NAMALWA (cell line): ENCODE data around the gene SGCA.
A peak's percentile ranks its signal among the peaks of the same experiment; 100 is the strongest.

Experiments
- DNase-seq: peaks from one replicate; pipeline ENCODE4 v3.0.0-alpha.2; 2015; ENCODE audit warnings: low spot score

SGCA gene

DNA sequence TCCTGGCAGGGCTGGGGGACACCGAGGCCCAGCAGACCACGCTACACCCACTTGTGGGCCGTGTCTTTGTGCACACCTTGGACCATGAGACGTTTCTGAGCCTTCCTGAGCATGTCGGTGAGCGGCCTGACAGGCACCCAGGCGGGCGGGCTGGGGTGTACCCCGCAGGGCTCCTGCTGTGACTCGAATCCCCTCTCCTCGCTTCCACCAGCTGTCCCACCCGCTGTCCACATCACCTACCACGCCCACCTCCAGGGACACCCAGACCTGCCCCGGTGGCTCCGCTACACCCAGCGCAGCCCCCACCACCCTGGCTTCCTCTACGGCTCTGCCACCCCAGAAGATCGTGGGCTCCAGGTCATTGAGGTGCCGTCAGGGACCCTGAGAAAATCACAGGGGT is 1.6 kb downstream of the SGCA start:
- no peak for DNase-seq

DNA sequence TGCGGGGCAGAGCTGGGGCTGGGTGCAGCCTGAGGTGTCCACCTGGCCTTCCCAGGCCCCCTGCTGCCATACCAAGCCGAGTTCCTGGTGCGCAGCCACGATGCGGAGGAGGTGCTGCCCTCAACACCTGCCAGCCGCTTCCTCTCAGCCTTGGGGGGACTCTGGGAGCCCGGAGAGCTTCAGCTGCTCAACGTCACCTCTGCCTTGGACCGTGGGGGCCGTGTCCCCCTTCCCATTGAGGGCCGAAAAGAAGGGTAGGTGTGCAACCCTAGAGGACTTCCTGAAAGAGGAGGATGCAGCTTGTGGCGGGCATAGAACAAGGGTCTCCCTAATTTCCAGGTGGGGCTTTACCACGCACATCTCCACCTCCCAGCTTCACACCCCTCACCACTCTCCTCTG is 2.5 kb downstream of the SGCA start:
- DNase-seq, result no peak

DNA sequence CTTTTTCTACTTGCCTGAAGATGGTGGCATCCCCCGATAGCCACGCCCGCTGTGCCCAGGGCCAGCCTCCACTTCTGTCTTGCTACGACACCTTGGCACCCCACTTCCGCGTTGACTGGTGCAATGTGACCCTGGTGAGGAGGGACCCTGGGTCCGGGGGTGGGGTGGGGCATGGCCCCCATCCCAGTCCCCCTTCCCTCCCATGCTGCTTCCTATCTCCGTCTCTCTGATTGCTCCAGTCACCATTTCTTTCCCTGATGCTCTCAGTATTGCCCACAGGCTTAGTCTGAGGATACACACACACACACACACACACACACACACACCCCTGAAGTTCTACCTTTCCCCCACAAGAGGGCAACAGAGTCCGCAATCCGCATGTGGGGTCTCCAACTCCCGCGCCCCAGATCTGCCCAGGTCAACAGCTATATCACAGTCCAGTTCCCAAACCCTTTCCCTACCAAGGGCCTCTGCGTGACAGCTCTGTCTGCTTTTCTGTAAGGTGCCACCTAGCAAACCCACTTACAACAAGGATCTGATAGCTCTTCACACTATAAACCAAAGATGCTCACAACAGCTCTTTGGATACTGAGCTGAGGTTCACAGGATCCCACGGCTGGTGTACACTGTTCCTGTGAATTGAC is 3.4 kb downstream of the SGCA start:
- peak; percentile 82 for DNase-seq

DNA sequence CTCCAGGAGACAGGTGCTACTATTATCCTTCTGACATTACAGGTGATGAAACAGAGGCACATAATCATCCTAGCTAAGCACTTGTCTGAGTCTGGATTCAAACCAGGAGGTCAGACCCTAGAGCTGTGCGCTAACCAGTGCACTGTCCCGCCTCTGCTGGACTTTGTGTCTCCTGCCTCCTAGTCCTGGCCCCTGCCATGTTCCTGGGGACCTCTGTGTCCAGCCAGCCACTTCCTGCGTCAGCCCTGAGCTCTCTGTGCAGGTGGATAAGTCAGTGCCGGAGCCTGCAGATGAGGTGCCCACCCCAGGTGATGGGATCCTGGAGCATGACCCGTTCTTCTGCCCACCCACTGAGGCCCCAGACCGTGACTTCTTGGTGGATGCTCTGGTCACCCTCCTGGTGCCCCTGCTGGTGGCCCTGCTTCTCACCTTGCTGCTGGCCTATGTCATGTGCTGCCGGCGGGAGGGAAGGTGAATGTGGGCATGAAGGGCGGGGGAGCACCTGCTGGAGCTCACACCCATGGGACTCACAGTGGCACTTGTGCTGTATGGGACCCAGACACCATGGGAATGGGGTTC is 4.2 kb downstream of the SGCA start:
- no peak for DNase-seq

DNA sequence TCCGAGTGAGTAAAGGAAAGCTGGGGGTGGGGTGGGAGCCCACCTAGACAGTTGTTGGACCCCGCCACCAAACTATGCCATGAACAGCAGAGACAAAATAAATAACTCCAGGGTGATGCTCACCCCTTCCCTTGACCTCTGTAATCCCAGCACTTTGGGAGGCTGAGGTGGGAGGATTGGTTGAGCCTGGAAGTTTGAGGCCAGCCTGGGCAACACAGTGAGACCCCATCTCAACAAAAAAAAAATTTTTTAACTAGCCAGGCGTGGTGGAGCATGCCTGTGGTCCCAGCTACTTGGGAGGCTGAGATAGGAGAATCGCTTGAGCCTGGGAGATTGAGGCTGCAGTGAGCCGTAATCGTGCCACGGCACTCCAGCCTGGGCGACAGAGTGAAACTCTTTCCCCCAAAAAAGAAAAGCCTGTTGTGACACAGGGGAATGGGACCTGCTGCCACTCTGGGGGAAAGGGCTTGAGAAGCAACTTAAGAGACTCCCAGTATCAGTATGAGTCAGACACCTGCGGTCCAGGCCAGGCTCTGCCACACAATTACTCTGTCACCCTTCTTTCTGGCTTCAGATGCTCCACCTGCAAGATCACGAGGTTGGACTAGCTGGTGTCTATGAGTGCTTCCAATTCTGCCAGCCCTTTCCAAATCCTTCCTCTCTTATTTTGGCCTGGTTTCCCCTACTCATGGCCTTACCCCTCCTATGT is 5.0 kb downstream of the SGCA start:
- DNase-seq, result peak; percentile 46

DNA sequence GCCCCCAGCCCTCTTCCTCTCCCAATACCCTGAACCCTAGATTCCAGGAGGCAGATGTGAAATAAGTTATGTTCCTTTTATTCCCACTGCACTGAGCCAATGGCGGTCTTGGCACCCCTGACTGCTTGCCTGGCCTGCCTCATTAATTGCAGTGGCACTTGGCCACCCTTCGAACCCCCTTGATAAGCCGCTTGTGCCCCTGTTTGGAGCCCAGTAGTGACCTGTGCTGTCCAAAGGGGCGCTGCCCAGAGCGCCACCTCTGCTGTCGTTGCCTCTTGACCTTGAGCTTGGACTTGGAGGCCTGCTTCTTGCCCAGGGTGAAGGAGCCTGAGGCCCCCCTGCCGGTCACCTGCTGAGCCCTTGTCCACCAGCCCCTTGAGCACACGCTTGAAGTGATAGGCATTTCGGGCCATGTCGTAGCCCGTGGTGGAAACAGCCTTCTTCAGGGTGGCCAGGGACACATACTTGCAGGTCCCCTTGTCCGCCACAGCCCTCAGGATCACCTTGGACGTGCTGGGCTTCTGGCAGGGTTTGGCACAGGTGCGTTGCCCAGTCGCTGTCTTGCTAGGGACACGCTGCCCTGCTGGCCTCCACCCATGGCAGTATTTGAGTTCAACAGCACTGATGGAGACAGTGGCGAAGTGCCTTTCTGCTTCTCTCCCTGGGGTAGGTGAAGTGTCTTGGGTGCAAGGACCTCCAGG is 5.7 kb downstream of the SGCA start:
- DNase-seq, result no peak

DNA sequence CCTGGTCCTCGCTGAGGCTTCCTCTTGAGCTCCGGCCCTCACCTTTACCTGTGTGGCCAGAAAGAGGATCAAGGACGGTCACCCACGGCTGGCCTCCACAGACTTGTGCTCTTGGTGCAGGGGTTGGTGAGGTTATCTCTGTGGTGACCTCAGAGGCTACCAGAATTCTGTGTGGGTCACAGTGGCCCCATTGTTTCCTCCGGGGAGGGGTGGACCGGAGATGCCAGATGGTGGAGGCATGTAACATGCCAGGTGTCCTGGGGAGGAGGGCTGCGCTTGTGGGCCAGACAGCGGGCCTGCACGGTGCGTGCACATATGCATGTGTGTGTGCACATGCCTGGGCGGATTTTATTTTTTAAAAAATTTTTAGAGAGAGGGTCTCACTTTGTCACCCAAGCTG is 6.3 kb downstream of the SGCA start:
- DNase-seq, result no peak

DNA sequence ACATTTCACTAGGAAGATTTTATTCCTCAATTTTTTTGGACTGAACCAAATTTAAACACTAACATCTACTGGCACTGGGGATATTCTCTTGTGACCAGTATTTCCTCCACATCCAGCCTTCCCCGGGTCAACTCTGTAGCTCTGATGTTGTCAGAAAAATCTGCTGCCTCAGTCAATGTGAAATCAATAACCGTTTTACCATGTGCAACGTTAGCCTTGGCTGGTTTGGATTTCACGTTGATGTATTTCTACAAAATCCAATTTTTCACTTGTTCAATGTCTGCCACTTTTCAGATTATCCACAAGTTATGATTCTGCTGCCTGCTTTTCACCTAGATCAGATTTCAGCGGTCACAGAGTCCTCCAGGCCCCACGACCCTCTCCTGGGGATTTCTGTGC is 7.1 kb downstream of the SGCA start:
- no peak for DNase-seq

DNA sequence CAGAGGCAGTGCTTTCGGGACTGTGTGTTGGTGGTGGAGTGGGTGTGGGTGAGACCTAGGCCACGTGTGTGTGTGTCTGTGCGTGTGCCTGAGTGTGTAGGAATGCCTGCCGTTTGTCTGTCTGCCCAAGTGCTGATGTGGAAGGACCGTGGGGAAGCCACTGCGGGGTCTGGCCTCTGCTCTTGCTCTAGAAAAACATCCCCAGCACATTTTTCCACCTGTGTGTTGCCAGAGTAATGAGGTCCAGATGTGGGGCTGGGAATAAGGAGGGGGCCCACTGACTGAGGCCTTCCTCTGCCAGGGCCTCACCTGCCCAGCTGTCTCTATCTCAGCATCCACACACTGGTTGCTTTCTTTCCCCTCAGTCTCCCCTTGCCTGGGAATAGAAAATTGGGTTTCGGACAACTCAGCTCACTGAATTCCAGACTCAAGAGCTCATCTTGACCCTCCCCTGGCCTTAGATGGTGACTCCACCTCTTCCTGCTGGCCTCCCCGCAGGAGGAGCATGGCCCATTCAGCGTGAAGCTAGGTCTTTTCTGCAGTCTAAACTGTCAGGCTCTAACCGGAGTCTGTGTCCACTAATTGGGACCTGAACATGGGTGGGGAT is 7.6 kb downstream of the SGCA start:
- no peak for DNase-seq

DNA sequence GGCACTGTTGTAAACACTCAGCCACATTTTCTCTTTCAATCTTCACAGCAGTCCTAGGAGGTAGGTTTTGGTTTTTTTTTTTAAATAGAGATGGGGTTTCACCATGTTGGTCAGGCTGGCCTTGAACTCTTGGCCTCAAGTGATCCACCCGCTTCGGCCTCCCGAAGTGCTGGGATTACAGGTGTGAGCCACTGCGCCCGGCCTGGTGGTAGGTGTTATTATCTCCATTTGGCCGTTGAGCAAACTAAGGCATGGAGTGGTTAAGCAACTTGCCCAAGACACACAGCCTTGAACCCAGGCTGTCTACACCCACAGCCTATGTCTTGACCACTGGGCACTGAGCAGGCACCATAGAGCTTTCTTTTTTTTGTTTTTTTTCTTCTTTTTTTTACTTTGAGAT is 8.6 kb downstream of the SGCA start:
- no peak for DNase-seq

DNA sequence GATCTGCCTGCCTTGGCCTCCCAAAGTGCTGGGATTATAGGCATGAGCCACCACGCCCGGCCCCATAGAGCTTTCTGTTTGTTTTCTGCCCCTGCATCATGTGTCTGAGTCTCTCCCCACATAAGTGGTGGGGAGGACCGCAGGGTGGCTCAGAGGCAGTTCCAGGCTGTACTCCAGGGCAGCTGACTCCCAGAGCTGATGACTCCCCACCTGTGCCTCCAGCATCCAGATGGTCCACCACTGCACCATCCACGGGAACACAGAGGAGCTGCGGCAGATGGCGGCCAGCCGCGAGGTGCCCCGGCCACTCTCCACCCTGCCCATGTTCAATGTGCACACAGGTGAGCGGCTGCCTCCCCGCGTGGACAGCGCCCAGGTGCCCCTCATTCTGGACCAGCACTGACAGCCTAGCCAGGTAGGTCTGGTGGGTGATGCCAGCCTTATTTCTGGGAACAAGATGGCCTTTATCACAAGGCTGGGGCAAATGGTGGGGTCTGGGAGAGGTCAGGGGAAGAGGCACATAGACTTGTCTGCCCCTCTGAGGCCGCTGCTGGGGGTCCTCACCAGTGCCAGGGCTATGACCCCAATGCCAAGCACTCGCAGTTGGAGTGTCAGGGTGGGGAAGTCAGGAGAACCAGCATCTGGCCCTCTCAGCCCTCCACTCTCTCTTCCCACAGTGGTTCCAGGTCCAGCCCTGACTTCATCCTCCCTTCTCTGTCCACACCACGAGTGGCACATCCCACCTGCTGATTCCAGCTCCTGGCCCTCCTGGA is 9.4 kb downstream of the SGCA start:
- no peak for DNase-seq

DNA sequence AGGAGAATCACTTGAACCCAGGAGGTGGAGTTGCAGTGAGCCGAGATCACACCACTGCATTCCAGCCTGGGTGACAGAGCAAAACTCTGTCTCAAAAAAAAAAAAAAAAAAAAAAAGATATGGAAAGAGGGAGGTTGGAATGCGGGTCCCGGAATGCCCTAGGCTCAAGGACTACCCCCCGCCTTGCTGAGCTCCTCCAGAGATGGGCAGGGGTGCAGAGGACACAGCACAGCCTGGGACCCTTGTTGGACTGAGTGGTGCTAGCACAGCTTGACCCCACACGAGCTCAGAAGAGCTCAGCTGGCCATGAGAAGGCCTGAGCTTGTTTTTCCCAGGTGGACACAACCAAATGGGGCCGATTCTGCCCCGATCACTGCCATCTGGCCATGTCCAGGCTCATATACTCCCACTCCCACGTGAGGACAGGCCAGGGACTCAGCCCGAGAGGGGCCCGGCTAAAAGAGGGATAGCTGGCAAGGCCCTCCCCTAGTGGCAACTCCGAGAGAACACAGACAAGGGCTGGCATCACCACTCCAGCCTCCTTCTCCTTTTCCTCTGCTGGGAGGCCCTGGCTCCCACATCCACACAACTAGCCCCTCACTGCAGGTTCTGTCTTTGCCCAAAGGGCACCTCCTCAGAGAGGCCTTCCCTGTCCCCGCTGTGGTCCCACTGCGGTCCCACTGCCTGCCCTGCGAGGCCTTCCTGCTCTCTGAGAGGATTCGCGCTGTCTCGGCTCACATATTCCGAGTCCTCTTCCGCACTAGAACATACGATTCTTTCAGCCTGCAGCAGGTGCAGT is 11.0 kb downstream of the SGCA start:
- no peak for DNase-seq

DNA sequence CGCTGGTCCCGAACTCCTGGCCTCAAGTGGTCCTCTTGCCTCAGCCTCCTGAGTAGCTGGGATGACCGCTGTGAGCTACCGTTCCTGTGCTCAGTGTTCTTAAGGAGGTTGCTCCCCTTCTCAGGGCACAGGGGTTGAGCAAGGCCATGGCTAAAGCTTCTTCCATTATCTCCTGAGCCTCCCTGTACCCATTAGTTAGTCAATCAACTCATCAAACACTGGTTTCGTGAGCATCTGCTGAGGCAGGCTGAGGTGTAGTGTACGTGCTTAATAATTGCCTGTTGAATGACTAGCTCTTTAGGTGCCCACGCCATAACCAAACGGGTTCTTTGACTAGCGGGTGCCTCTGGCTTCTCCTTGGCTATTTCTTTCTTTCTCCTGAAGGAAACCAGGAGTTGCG is 11.7 kb downstream of the SGCA start:
- no peak for DNase-seq

DNA sequence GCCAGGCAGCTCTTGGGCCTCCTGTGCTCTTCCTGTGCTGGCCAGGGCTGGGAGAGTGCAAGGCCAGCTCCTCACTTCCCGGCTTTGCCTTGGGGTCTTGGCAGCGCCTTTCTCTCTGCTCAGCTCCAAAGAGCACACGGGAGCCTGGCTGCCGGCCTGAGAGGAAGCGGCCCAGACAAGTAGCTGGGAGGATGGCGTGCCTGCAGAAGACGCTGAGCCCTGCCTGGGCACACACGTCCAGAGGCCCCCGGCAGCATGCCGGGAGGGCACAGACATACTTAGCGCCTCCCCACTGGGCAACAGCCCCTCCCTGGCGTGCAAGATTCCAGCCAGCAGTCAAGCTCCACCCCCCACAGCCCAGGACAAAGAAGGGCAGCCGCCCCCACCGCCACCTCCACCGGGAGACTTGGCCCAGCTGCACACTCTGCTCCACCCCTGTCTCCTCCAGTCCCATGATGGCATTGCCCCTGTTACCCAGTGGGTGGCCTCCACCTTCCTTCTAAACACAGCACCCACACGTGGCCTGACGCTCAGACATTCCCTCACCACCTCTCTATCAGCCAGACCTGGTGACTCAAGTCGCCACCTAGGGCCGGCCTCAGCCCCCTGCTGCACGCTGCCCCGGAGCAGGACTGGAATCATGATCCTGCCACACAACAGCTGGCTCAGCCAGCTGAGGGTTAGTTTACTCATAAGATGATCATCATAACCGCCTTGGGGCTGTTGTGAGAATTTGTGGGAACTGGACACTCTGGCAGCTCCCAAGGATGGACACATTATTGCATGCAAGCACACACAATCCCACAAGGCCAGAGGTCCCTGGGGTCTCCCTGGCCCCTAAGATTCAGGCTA is 12.4 kb downstream of the SGCA start:
- peak; percentile 77 for DNase-seq

DNA sequence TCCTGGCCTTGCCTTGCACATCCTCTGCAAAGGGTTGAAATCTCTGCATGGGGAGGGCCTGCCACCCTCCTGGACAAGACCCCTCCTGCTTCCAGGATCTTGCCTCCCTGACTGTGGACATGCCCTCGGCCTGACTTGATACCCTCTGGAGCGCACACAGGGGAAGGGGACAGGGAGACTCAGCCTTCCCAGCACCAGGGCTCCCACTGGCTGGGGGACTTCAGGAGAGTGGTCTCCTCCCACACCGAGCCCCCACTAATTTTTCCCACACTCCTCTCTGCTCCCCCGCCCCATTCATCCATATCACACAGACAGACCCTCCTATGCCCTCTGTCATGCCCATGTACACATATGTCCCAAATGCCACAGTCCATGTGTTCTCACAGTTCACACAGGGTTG is 14.3 kb downstream of the SGCA start:
- DNase-seq, result no peak

DNA sequence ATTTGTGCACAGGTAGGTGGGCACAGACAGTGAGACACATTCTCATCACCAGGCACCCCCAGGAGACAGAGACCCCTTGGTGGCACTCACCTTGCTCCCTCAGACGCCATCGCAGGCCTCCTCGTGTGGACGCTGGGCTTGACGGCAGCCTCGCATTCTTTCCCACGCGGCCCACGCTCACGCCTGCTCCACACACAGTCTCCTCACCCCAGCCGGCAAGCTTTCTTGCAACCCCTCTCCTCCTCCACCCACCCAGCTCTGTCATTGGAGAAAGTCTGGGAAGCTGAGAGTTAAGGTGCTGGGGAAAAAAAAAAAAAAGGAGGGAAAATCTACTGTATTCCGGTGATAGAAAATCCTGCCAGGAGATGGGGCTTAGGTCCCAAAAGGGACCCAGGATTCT is 14.8 kb downstream of the SGCA start:
- DNase-seq, result no peak

DNA sequence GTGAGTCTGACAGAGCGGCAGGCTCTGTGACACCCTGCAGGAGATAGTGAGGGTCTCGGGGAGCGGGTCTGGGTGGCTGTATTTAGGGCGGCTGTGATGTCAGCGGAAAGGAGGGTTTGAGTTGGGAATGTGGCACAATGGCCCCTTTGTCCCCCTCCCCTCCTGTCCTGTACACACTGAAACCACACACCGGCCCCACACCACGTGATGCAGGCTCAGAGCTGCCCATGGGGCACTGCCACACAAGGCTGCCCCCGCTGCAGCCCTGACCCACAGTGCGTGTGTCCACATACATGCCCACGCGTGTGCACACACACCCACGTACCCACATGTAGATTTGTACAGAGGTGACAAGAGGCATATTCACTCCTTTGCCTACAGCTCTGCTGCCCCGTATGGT is 15.3 kb downstream of the SGCA start:
- no peak for DNase-seq

DNA sequence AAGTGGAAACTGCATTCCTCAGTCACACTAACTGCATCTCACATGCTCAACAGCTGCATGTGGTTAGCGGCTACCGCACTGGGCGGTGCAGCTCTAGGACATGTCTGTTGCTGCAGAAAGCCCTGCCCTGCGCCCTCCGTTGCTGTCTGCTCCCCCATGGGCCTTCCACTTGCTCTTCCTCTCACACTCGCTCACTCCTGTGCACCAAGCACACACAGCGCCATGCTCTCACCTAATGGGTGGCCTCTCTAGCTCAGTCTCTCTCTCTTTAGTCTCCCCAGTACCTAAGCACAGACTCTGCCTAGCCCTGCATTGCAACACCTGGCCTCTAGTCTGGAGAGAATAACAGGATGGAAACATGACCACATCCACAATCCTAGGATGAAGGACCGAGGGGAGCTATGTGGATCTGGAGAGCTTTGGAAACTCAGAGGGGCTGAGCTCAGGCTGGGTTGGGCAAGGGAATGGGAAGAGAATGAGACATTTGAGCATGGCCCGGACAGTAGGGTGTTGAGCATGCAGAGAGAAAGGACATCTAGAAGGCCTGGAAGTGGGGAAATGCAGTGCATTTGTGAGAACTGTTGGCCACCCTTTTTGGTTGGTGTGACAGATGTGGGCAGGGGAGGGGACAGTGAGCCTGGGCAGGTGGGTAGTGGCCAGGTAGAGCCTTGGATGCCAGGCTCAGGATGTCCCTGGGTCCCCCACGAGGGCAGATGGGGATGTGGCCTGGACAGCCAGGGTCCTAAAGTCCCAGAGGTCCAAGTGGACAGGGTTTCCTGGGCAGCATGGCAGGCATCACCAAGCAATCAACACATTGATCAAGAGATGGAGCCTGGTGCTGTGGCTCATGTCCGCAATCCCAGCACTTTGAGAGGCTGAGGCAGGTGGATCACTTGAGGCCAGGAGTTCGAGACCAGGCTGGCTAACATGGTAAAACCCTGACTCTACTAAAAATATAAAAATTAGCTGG is 16.1 kb downstream of the SGCA start:
- no peak for DNase-seq
